ENCODE measurements around the gene INVS.
A peak's percentile ranks its signal among the peaks of the same experiment; 100 is the strongest.
"Not testable (repeated sequence)": the region's sequence is repeated elsewhere in the genome, so short reads cannot be mapped to it uniquely, and the experiment has no call there.

The INVS gene

GRCh38 chr9:100281676-100282387 is 182.8 kb downstream of the INVS start:
- no peak for DNase-seq

- DNase-seq, result no peak
Observed at GRCh38 chr9:100282388-100282719, 183.3 kb downstream of the INVS start.

- no peak for DNase-seq
Observed at GRCh38 chr9:100284247-100284646, 185.2 kb downstream of the INVS start.

GRCh38 chr9:100285080-100285479 is 186.0 kb downstream of the INVS start:
- no peak for DNase-seq

- no peak for DNase-seq
Observed at GRCh38 chr9:100285601-100286000, 186.6 kb downstream of the INVS start.

- DNase-seq, result no peak
Observed at GRCh38 chr9:100286257-100286656, 187.2 kb downstream of the INVS start.

- DNase-seq, result no peak
Observed at GRCh38 chr9:100287186-100287585, 188.1 kb downstream of the INVS start.

GRCh38 chr9:100290714-100291113 is 191.7 kb downstream of the INVS start:
- DNase-seq, result no peak

- DNase-seq, result no peak
Observed at GRCh38 chr9:100292414-100292813, 193.4 kb downstream of the INVS start.

GRCh38 chr9:100294341-100294740 is 195.3 kb downstream of the INVS start:
- DNase-seq, result no peak

- no peak for DNase-seq
Observed at GRCh38 chr9:100294806-100295205, 195.8 kb downstream of the INVS start.

- DNase-seq, result no peak
Observed at GRCh38 chr9:100295240-100295639, 196.2 kb downstream of the INVS start.

GRCh38 chr9:100296407-100296806 is 197.4 kb downstream of the INVS start:
- DNase-seq, result no peak

GRCh38 chr9:100298378-100298777 is 199.3 kb downstream of the INVS start:
- DNase-seq, result no peak

GRCh38 chr9:100303747-100304146 is 204.7 kb downstream of the INVS start:
- DNase-seq, result no peak

- DNase-seq, result no peak
Observed at GRCh38 chr9:100306283-100306682, 207.2 kb downstream of the INVS start.

GRCh38 chr9:100307080-100307479 is 208.0 kb downstream of the INVS start:
- DNase-seq, result no peak

GRCh38 chr9:100308965-100309564 is 210.0 kb downstream of the INVS start:
- DNase-seq, result no peak

- no peak for DNase-seq
Observed at GRCh38 chr9:100309992-100310391, 210.9 kb downstream of the INVS start.

- DNase-seq, result no peak
Observed at GRCh38 chr9:100315561-100315960, 216.5 kb downstream of the INVS start.

- no peak for DNase-seq
Observed at GRCh38 chr9:100317706-100318105, 218.7 kb downstream of the INVS start.

- peak; percentile 32 for DNase-seq
Observed at GRCh38 chr9:100322954-100323536, 224.0 kb downstream of the INVS start.

GRCh38 chr9:100324594-100325200 is 225.7 kb downstream of the INVS start:
- no peak for DNase-seq

GRCh38 chr9:100338736-100339135 is 239.7 kb downstream of the INVS start:
- not testable (repeated sequence) for DNase-seq
